Breast epithelium (tissue), 3 donors: ENCODE data around the gene BRME1.

Source experiments
- CTCF ChIP-seq, 3 donors: fragments of 450-650 bp; IDR thresholded peaks; one replicate each; pipeline ENCODE4 v1.5.1; 2016 to 2017; ENCODE audit warnings: antibody characterized with exemption in 3 of 3, mild to moderate bottlenecking in 3 of 3, moderate library complexity in 3 of 3
- POLR2A ChIP-seq: fragments of 450-650 bp; IDR thresholded peaks from one replicate; pipeline ENCODE4 v1.6.1; 2016; ENCODE audit warnings: antibody characterized with exemption, mild to moderate bottlenecking, moderate library complexity
- POLR2AphosphoS5 ChIP-seq, 3 donors: sonication (generic); formaldehyde crosslinking; IDR thresholded peaks; one replicate each; pipeline ENCODE4 v1.6.1; 2017; ENCODE audit warnings: antibody characterized with exemption in 3 of 3

- TF ChIP-seq CTCF (IDR thresholded peaks at IDR 0.05) = no peak
- TF ChIP-seq POLR2AphosphoS5 (IDR thresholded peaks at IDR 0.05) = no peak
- TF ChIP-seq POLR2A = no peak
Observed at GRCh38 chr19:13908674-13909073, 2.8 kb upstream of the BRME1 start.
